ENCODE results near the gene SLC9A6.
"Not testable (repeated sequence)": the region's sequence is repeated elsewhere in the genome, so short reads cannot be mapped to it uniquely, and the experiment has no call there.

SLC9A6 gene

GRCh38 chrX:136064661-136065043, 79.4 kb downstream of the SLC9A6 start:
- no peak for DNase-seq

- DNase-seq: no peak
Observed at GRCh38 chrX:136065044-136065671, 79.9 kb downstream of the SLC9A6 start.

GRCh38 chrX:136067097-136067496, 81.9 kb downstream of the SLC9A6 start:
- DNase-seq: no peak

- DNase-seq: no peak
Observed at GRCh38 chrX:136067966-136068365, 82.7 kb downstream of the SLC9A6 start.

GRCh38 chrX:136076942-136077341, 91.7 kb downstream of the SLC9A6 start:
- no peak for DNase-seq

GRCh38 chrX:136080766-136081165, 95.5 kb downstream of the SLC9A6 start:
- no peak for DNase-seq

GRCh38 chrX:136086521-136086920, 101.3 kb downstream of the SLC9A6 start:
- no peak for DNase-seq

- DNase-seq: not testable (repeated sequence)
Observed at GRCh38 chrX:136091898-136092297, 106.7 kb downstream of the SLC9A6 start.

- no peak for DNase-seq
Observed at GRCh38 chrX:136094962-136095361, 109.7 kb downstream of the SLC9A6 start.

Data from SIG-M5 (cell line).